NT2/D1 (cell line): Measurements from ENCODE around the gene THAP2.

Source experiments
- DNase-seq: peaks from one replicate; pipeline ENCODE4 v3.0.0-alpha.2; 2011; ENCODE audit warnings: low read depth, low spot score
- H3K27me3 ChIP-seq: 2 replicates; pipeline ENCODE4 v1.6.0; 2011; ENCODE audit warnings: mild to moderate bottlenecking; ENCODE audit not compliant: insufficient read length, insufficient read depth
- H3K36me3 ChIP-seq: 2 replicates; pipeline ENCODE4 v1.6.1; 2011; ENCODE audit warnings: mild to moderate bottlenecking, low read length, mixed read lengths; ENCODE audit not compliant: insufficient read depth, insufficient read length
- H3K4me1 ChIP-seq: 2 replicates; pipeline ENCODE4 v1.5.1; 2011; ENCODE audit not compliant: insufficient read depth, insufficient read length
- H3K4me3 ChIP-seq: 2 replicates; pipeline ENCODE4 v1.5.1; 2011; ENCODE audit warnings: low read depth; ENCODE audit not compliant: insufficient read length
- H3K9ac ChIP-seq: 2 replicates; pipeline ENCODE4 v1.6.0; 2011; ENCODE audit warnings: low read depth; ENCODE audit not compliant: insufficient read length
- H3K9me3 ChIP-seq: 2 replicates; pipeline ENCODE4 v1.5.1; 2011; ENCODE audit warnings: mild to moderate bottlenecking, low read length; ENCODE audit not compliant: insufficient read depth
- SUZ12 ChIP-seq: IDR thresholded peaks from 2 replicates; pipeline ENCODE4 v1.6.1; 2011; ENCODE audit not compliant: insufficient read length, insufficient read depth; ENCODE audit errors: extremely low read depth
- YY1 ChIP-seq: IDR thresholded peaks from 2 replicates; pipeline ENCODE4 v1.6.1; 2011; ENCODE audit not compliant: insufficient read length, insufficient read depth
- ZNF274 ChIP-seq: IDR thresholded peaks from 2 replicates; pipeline ENCODE4 v1.6.1; 2011; ENCODE audit warnings: mild to moderate bottlenecking, low read depth, low read length

Gene THAP2

GRCh38 chr12:71663561-71664410, at the start of gene THAP2, which contains the start of gene ZFC3H1:
Gene THAP2, plus strand, starts transcription at chr12:71664301. Its CDS starts 209 bp downstream, at chr12:71664510.
Gene ZFC3H1, minus strand, starts transcription at chr12:71663848. Its CDS starts 238 bp downstream, at chr12:71663610.
- Histone ChIP-seq H3K27me3 (no peaks in the 10 kb centered on the region), H3K36me3 (peaks cover 38% of the 10 kb centered on the region)

GRCh38 chr12:71621938-71622337, 42.2 kb upstream of the THAP2 start:
- Histone ChIP-seq H3K4me3 (no peak overlapping the region), H3K27me3 (no peaks in the 10 kb centered on the region), H3K36me3 (peaks cover 98% of the 10 kb centered on the region), H3K9ac (no peak overlapping the region), H3K9me3 (no peaks in the 10 kb centered on the region), H3K4me1 (no peaks in the 10 kb centered on the region)
- DNase-seq: no peak
- no peak for TF ChIP-seq SUZ12
- no peak for TF ChIP-seq YY1
- no peak for TF ChIP-seq ZNF274

More at GRCh38 chr12:71663561-71664410, at the start of gene THAP2, which contains the start of gene ZFC3H1:
- no peak for TF ChIP-seq SUZ12
- TF ChIP-seq YY1: peak; percentile 92
- H3K9ac ChIP-seq: peak within 1 kb of the TSS; percentile 96
- no peaks in the 10 kb centered on the region for H3K9me3 ChIP-seq
- peak; percentile 98 for DNase-seq
- H3K4me1 ChIP-seq: no peaks in the 10 kb centered on the region
- H3K4me3 ChIP-seq: peak within 1 kb of the TSS; percentile 83

- no peak overlapping the region for H3K9ac ChIP-seq
- no peak overlapping the region for H3K4me3 ChIP-seq
- peaks cover 100% of the 10 kb centered on the region for H3K36me3 ChIP-seq
- no peak for DNase-seq
- no peaks in the 10 kb centered on the region for H3K27me3 ChIP-seq
- no peaks in the 10 kb centered on the region for H3K4me1 ChIP-seq
- H3K9me3 ChIP-seq: no peaks in the 10 kb centered on the region
- no peak for TF ChIP-seq YY1
- TF ChIP-seq SUZ12: no peak
- TF ChIP-seq ZNF274: no peak
Observed at GRCh38 chr12:71625476-71625875, 38.6 kb upstream of the THAP2 start.

GRCh38 chr12:71626098-71626497, 38.0 kb upstream of the THAP2 start:
- Histone ChIP-seq H3K4me3 (no peak overlapping the region), H3K4me1 (no peaks in the 10 kb centered on the region), H3K9ac (no peak overlapping the region), H3K27me3 (no peaks in the 10 kb centered on the region), H3K36me3 (peaks cover 100% of the 10 kb centered on the region), H3K9me3 (no peaks in the 10 kb centered on the region)
- TF ChIP-seq SUZ12: no peak
- TF ChIP-seq ZNF274: no peak
- no peak for TF ChIP-seq YY1
- DNase-seq: no peak

- Histone ChIP-seq H3K9me3 (no peaks in the 10 kb centered on the region), H3K9ac (no peak overlapping the region), H3K4me1 (no peaks in the 10 kb centered on the region), H3K27me3 (no peaks in the 10 kb centered on the region), H3K36me3 (peaks cover 100% of the 10 kb centered on the region), H3K4me3 (no peak overlapping the region)
- DNase-seq: no peak
- TF ChIP-seq SUZ12: no peak
- TF ChIP-seq YY1: no peak
Observed at GRCh38 chr12:71626768-71627167, 37.3 kb upstream of the THAP2 start.

- TF ChIP-seq SUZ12: no peak
- TF ChIP-seq ZNF274: no peak
- TF ChIP-seq YY1: no peak
- H3K9ac ChIP-seq: no peak overlapping the region
Observed at GRCh38 chr12:71627438-71628002, 36.6 kb upstream of the THAP2 start.

GRCh38 chr12:71636704-71637115, 27.4 kb upstream of the THAP2 start:
- H3K9ac ChIP-seq: no peak overlapping the region
- no peaks in the 10 kb centered on the region for H3K27me3 ChIP-seq
- no peak overlapping the region for H3K4me3 ChIP-seq
- DNase-seq: peak; percentile 72
- peaks cover 4% of the 10 kb centered on the region for H3K4me1 ChIP-seq
- no peak for TF ChIP-seq ZNF274
- TF ChIP-seq YY1: no peak
- TF ChIP-seq SUZ12: no peak
- no peaks in the 10 kb centered on the region for H3K9me3 ChIP-seq
- peaks cover 95% of the 10 kb centered on the region for H3K36me3 ChIP-seq

More at GRCh38 chr12:71627438-71628002, 36.6 kb upstream of the THAP2 start:
- H3K9me3 ChIP-seq: no peaks in the 10 kb centered on the region
- no peaks in the 10 kb centered on the region for H3K4me1 ChIP-seq
- no peaks in the 10 kb centered on the region for H3K27me3 ChIP-seq
- no peak overlapping the region for H3K4me3 ChIP-seq
- peaks cover 100% of the 10 kb centered on the region for H3K36me3 ChIP-seq
- no peak for DNase-seq
